COLO668 (cell line): ENCODE results near the gene SH3BP1.
"Not testable (repeated sequence)": the region's sequence is repeated elsewhere in the genome, so short reads cannot be mapped to it uniquely, and the experiment has no call there.

Source experiments
- DNase-seq: peaks from one replicate; lab custom pipeline; 2025; ENCODE audit not compliant: unreplicated experiment; lab: John Stamatoyannopoulos, UW

SH3BP1 gene

DNA sequence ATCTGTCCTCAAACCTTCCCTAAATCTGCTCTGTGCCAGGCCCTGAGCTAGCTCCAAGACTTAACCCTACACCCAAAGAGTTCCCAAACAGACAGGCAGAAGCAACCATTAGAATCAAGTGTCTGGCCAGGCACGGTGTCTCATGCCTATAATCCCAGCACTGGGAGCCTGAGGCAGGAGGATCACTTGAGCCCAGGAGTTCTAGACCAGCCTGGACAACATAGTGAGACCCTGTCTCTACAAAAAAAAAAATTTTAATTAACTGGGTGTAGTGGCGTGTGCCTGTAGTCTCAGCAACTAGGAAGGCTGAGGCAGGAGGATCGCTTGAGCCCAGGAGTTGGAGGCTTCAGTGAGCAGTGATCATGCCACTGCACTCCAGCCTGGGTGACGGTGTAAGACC lies 17.1 kb downstream of the SH3BP1 start:
- DNase-seq, result not testable (repeated sequence)

DNA sequence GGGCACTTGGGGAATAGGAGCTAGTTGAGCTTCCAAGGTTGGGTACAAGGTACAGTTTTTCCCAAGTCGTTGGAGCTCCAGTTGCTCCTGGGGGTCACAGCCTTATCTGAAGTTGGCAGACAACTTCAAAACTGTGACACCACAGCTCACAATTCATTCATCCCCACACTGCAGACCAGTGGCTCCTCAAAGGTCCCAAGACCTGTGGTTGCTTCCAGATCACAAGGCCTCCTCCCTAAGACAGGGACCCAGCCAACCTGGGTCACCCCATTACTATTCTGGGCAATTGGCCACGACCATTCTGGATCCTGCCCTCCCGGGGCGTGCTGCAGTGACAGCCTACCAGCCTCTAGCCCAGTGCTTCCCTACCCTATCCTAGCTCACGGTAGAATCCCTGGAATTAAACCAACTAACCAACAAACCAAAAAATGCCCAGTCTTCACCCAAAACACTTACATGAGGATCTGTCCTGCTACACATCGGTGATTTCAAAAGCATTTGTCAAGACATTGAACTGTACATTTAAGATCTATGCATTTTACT lies 18.2 kb downstream of the SH3BP1 start:
- DNase-seq, result no peak

DNA sequence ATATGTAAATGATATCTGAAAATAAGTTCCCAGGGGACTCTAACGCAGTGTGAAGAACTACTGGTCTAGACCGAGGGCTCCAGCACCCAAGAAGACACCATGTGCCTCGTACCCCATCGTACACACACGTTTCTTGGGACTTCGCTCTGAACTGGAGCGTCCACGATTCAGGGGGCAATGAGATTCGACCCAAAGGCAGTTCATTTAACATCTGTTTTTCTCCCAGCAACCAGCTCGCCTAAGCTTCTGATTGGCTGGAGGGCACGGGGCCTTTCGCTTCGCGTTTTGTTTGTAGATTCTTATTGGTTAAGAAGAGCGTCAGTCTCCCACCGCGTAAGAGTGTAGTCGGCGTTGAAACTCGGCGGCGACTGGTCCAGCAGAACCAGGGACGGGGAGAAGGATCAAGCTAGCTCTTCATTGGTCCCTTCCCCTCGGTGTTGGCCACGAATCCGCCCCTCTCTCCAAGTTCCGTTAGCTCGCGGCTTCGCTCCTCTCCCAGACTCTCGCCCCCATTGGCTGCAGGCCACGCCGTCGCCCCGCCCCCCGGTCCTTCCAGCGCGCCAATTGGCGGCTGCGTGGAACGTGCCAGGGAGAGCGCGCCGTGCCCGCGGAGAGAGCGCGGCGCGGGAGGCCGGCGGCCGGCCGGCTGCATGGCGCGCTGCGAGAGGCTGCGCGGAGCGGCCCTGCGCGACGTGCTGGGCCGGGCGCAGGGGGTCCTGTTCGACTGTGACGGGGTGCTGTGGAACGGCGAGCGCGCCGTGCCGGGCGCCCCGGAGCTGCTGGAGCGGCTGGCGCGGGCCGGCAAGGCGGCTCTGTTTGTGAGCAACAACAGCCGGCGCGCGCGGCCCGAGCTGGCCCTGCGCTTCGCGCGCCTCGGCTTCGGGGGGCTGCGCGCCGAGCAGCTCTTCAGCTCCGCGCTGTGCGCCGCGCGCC lies 18.9 kb downstream of the SH3BP1 start, which contains the start of gene PDXP:
Gene PDXP (plus strand): TSS at position 591 of the 933 bp plus-strand sequence. CDS start 60 bp downstream, at position 651.
- peak; percentile 98 for DNase-seq

DNA sequence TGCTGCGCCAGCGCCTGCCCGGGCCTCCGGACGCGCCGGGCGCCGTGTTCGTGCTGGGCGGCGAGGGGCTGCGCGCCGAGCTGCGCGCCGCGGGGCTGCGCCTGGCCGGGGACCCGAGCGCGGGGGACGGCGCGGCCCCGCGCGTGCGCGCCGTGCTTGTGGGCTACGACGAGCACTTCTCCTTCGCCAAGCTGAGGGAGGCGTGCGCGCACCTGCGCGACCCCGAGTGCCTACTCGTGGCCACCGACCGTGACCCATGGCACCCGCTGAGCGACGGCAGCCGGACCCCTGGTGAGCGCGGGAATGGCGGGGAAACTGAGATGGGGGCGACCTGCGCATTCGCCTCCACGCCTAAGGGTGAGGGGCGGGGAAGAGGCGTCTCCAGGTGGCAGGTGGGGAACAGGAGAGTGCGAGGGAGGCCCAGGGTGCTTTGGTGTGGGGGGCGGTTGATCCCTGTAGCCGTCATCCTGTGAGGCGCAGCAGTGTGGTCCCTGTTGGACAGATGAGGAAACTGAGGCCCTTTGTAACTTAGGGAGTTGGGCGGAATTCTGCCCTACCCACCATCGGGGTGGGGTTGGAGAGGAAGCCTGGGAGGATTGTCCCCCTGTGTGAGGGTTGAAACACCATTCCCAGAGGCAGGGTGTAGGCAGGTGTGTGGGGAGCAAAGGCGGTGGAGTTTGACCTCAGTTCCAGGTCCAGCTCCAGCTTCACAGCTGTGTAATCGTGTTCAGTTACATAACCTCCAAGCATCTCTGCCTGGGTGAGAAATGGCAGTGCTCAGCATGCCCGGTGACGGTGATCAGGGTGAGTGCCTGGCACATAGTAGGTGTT lies 19.8 kb downstream of the SH3BP1 start:
- peak; percentile 73 for DNase-seq

GRCh38 chr22:37659897-37660708 lies 20.6 kb downstream of the SH3BP1 start:
- no peak for DNase-seq

GRCh38 chr22:37660709-37661045 lies 21.2 kb downstream of the SH3BP1 start:
- no peak for DNase-seq

DNA sequence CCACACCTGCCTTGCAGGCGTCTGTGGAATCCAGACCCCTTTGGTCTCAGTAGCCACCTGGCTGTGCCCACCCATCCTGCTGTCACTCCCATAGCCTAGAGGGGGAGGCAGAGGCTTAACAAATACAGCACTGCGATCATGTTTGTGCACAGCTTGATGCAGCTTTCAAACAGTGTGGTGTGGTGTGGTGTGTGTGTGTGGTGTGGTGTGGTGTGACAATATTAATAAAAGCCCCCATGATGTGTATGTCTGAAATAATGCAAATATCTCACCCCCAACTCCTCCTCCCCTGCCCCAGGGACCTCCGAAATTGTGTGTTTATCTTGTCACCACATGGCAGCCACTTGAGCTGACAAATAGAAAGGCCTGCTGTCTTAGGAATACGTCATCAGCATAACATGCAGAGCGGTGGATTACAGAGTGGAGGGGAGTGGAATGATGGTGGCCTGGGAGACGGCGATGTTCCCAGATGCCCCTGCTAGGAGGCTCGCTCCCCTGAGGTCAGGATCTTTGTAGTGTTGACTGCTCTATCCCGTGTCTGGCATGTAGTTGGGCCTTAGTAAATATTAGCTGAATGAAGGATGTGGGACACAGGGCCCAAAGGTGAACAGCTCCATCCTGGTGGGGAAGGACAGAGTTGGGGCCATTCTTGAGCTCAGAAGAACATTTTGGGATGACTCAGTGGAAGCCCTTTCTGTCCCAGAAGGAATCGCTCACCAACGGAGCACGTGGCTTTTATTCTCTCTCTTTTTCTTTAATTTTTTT lies 21.9 kb downstream of the SH3BP1 start:
- peak; percentile 57 for DNase-seq

DNA sequence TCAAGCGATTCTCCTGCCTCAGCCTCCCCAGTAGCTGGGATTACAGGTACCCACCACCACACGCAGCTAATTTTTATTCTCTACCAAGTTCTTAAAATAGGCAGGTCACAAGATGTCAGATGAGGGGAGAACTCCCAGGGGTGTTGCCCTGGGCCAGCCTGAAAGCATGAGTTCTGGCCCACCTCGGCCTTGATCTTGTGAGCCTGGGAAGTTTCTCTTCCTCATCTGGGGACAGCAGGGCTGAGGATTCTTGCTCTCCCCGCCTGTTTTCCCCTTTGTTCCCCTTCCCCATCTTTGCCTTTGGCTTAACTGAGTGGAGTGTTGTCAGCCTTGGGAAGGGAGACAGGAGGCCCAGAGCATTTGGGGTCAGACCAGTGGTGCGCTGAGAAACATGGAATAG lies 22.6 kb downstream of the SH3BP1 start:
- DNase-seq, result no peak

GRCh38 chr22:37663521-37664140 lies 24.2 kb downstream of the SH3BP1 start:
- DNase-seq, result no peak

DNA sequence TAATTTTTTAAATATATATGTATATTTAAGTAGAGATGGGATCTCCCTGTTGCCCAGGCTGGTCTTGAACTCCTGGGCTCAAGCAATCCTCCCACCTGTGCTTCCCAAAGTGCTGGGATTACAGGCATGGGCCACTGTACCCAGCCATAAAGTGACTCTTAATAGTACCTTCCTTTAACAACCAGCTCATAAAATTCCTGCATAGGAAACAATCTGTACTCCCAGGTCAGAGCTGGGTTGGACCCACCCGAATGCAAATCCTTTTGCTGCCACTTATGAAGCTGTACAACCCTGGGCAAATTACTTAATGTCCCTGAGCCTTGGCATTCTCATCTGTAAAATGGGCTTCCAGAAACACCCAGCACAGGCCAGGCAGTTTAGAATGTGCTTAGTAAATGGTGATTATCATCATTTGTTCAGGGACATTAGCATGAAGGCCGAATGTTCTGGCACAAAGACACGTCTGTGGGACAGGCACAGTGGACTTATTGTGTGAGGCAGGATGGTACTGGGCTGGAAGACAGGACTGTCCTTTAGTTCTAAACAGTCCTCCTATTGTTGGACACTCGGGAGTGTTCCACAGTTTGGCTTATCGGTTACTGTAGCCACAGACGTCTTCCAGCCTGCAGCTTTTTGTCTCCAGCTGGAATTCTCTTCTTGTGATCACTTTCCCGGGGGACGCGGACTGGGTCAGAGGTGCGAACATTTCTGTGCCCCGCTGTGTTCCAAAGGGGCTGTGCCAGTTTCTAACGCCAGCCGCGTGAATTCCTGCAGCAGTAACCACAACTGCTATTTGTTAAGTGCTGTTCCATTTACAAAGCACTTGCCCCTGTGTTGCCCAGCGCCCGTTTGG lies 25.0 kb downstream of the SH3BP1 start:
- DNase-seq, result no peak

DNA sequence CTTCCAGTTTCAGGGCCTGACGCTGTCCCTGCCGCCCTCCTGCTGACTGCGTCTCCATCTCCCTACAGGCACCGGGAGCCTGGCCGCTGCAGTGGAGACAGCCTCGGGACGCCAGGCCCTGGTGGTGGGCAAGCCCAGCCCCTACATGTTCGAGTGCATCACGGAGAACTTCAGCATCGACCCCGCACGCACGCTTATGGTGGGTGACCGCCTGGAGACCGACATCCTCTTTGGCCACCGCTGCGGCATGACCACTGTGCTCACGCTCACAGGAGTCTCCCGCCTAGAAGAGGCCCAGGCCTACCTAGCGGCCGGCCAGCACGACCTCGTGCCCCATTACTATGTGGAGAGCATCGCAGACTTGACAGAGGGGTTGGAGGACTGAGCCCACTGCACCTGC lies 26.0 kb downstream of the SH3BP1 start:
- DNase-seq, result no peak

GRCh38 chr22:37669586-37669985 lies 30.1 kb downstream of the SH3BP1 start:
- no peak for DNase-seq

- no peak for DNase-seq
These were observed 32.9 kb downstream of the SH3BP1 start for GRCh38 chr22:37672206-37672919.

GRCh38 chr22:37672920-37673455 lies 33.5 kb downstream of the SH3BP1 start:
- no peak for DNase-seq

- no peak for DNase-seq
These were observed 34.8 kb downstream of the SH3BP1 start for GRCh38 chr22:37674248-37674647.

DNA sequence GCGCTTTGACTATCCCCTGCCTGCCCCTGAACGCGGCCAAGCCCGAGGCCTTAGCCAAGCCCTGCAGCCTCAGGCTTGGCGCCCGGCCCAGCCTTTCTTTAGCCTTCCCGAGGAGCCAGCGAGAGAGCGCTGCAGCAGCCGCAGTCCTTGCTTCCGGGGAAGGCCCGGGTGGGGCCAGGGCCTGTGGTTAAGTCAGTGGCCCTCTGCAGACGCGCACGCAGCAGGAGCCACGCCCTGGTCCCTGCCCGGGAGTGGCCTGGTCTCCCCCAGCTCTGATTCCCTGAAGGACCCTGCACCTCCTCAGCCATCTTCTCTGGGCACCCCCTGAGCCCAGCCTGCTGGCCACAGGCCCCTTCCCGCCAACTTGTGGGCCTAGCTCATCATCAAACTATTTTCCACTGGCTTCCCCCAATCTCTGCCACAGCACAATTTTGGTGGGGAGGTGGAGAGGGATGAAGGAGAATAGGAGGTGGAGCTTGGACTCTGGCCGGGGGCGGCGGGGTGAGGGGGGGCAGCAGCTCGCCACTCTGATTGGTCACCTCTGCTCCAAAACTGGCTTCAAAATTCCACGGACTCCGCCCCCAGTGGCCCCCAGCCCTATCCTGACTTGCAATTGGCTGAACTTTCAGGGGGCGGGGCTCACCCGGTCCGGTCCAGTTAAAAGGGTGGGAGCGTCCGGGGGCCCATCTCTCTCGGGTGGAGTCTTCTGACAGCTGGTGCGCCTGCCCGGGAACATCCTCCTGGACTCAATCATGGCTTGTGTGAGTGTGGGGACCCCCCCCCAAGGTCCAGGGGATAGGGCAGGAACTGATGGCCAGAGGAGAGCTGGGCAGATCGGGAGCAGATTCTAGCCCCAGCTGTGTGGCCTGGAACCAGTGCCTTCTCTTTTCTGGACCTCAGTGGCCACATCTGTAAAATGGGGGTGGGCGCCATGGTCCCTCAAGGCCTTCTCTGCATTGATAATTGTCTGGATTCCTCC lies 35.8 kb downstream of the SH3BP1 start, which contains the start of gene LGALS1:
Gene LGALS1 (plus strand): TSS at position 686 of the 979 bp plus-strand sequence. CDS start 67 bp downstream, at position 753.
- peak; percentile 86 for DNase-seq
